GM18511 (cell line): ENCODE results near the gene CSTPP1.
"Not testable (repeated sequence)": the region's sequence is repeated elsewhere in the genome, so short reads cannot be mapped to it uniquely, and the experiment has no call there.

Experiments used
- ATAC-seq: cut with Tn5 transposase; IDR thresholded peaks from one replicate; pipeline ENCODE4 v1.9.1; 2021; ENCODE audit warnings: mild to moderate bottlenecking, moderate library complexity; ENCODE audit not compliant: unreplicated experiment

The CSTPP1 gene

GRCh38 chr11:46984987-46985386, 48.4 kb downstream of the CSTPP1 start:
- ATAC-seq = no peak

GRCh38 chr11:46987183-46987582, 50.6 kb downstream of the CSTPP1 start:
- ATAC-seq = no peak

DNA sequence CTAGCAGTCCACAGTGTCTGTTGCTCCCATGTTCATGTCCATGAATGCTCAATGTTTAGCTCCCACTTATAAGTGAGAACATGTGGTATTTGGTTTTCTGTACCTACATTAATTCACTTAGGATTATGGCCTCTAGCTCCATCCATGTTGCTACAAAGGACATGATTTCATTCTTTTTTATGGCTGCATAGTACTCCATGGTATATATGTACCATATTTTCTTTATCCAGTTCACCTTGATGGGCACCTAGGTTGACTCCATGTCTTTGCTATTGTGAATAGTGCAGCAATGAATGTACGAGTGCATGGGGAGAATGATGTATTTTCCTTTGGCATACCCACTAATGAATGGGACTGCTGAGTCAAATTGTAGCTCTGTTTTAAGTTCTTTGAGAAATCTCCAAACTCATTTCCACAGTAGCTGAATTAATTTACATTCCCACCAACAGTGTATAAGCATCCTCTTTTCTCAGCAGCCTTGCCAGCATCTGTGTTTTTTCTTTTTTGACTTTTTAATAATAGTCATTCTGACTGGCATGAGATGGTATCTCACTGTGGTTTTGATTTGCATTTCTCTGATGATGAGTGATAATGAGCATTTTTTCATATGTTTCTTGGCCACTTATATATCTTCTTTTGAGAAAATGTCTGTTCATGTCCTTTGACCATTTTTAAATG, 53.4 kb downstream of the CSTPP1 start:
- ATAC-seq = not testable (repeated sequence)

DNA sequence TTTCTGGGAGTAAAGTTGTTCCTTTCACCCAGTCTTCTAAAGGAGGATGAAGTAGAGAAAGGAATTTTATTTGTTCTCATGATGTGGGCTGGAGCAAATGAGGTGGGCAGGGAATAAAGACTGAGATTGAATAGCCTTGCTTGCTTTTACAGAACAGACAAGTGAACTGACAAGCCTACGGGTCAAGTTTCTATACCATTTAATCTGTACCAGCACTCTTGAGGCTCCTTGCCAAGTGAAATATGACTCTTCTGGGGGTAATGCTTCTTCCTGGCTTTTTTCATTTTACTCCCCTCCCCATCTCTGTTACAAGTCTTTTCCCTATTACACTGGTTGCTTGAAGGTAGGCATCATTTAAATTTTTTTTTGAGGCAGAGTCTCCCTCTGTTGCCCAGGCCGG, 54.8 kb downstream of the CSTPP1 start:
- no peak for ATAC-seq

DNA sequence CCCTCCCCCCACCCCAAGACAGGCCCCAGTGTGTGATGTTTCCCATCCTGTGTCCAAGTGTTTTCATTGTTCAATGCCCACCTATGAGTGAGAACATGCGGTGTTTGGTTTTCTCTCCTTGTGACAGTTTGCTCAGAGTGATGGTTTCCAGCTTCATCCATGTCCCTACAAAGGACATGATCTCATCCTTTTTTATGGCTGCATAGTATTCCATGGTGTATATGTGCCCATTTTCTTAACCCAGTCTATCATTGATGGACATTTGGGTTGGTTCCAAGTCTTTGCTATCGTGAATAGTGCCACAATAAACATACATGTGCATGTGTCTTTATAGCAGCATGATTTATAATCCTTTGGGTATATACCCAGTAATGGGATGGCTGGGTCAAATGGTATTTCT, 55.8 kb downstream of the CSTPP1 start:
- not testable (repeated sequence) for ATAC-seq

DNA sequence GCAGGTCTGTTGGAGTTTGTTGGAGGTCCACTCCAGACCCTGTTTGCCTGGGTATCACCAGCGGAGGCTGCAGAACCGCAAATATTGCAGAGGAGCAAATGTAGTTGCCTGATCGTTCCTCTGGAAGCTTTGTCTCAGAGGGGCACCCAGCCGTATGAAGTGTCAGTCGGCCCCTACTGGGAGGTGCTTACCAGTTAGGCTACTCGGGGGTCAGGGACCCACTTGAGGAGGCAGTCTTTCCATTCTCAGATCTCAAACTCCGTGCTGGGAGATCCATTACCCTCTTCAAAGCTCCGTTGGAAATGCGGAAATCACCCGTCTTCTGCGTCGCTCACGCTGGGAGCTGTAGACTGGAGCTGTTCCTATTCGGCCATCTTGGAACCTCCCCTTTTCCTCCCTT, 61.2 kb downstream of the CSTPP1 start:
- ATAC-seq = not testable (repeated sequence)

GRCh38 chr11:46999217-46999616, 62.7 kb downstream of the CSTPP1 start:
- no peak for ATAC-seq

- ATAC-seq = no peak
Observed at GRCh38 chr11:47000033-47000432, 63.5 kb downstream of the CSTPP1 start.

GRCh38 chr11:47001781-47002181, 65.2 kb downstream of the CSTPP1 start:
- no peak for ATAC-seq

GRCh38 chr11:47002390-47002789, 65.8 kb downstream of the CSTPP1 start:
- ATAC-seq = no peak

DNA sequence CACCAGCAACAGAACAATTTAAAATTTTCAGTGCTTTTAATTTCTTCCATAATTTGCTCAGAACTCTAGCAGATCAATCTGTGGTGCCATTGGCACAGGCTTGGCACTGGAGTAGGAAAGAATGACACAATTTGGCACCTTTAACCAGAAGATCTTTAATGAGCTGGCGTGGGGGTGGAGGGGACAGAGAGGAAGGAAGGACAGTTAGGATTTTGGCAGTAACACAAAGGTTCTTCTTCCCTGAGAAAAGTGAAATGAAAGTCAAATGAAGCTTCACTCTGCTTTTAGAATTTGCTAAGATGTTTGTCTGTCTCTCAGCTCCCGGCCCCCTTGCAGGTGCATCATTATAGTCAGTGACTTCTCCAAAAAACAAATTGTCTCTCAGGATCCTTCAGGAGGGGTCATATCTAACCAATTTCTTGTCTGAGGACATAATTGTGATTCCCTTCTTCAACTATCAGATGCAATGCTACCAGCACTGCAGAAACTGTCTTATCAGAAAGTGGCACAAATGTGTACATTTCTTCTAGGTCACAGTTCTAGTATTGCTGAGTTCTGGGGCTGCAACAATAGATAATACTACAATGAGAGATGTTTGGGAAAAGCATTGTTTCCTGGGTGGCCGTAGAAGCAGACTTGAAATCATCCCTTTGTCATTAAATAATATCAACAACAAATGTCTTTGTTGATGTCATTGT, 66.8 kb downstream of the CSTPP1 start:
- no peak for ATAC-seq

GRCh38 chr11:47004595-47005033, 68.1 kb downstream of the CSTPP1 start:
- ATAC-seq = peak; percentile 48

GRCh38 chr11:47005441-47005840, 68.9 kb downstream of the CSTPP1 start:
- no peak for ATAC-seq

DNA sequence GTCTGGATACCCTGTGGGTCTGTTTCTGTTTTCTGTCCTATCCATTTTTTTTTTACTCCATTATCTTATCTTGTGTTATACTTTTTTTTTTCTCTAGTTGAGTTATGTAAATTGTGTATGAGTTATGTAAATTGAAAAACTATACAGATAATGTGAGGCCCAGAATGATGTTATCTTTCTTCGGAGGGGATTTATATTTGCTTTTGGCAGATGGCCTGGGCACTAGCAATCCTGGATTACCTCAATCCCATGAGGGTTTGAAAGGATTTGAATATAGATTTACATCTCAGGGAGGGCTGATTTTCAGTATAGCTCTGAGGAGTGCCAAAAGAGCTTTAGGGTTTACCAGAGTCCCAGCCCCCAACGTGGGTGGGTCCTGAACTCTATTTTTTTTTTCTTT, 71.0 kb downstream of the CSTPP1 start:
- no peak for ATAC-seq

DNA sequence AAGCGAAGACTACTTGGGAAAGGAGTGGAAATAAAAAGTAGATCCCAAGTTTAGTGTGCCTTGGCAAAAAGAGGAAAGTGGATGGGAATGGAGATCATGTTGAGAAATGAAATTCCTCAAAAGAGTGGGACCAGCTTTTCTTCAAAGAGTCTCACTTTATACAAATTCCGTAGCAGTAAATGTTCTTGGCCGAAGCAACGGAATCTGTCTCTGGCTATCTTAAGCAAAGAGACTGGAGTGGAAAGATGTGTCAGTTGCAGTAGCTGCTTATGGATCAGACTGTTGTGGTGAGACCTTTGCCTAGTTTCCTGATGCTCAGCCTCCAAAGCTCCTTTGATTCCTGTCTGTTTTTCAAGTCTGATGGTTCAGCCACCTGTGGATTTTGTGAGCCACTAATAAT, 73.6 kb downstream of the CSTPP1 start:
- ATAC-seq = no peak

DNA sequence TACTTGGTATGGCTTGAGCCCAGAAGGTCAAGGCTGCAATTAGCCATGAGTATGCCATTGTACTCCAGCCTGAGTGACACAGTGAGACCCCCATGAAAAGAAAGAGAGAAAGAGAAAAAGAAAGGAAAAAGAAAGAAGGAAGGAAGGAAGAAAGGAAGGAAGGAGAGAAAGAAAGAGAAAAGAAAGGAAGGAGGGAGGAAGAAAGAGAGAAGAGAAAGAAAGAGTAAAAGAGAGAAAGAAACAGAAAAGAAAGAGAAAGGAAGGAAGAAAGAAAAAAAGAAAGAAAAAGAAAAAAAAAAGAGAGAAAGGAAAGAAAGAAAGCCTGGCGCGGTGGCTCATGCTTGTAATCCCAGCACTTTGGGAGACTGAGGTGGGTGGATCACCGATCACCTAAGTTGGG, 77.5 kb downstream of the CSTPP1 start:
- no peak for ATAC-seq

- ATAC-seq = no peak
Observed at GRCh38 chr11:47018637-47019036, 82.1 kb downstream of the CSTPP1 start.

DNA sequence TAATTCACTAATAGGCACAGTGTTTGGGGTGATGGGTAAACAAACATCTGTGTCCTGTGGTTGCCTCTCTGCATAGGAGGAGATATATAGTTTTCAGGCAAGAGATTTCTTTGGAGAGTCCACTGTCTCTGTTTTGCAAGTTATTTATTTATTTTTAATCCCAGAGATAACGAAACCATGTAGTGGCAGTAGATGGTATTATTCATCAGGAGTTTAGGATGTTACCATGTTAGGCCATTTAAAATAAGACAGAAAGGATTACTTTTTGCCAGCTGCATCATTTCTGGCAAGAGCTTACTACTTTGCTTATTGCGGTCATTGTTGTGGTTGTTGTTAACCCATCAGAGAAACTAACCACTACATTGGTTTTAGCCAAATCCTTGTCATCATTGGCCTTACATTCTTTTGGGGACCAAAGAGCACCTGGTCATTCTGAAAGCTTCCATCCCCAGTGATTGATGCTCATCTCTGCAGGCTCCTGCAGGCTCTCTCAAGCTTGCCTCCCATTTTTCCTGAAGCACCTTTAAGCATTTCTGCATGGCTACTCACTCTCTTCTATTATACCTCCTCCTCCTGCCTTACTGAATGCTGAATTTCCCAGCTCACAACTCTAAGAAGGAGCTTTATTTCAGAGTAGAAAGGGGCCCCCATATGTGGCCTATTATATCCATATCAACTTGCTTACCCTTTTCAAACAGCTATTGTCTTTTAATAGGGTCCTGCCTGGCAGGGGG, 84.4 kb downstream of the CSTPP1 start:
- ATAC-seq = no peak

DNA sequence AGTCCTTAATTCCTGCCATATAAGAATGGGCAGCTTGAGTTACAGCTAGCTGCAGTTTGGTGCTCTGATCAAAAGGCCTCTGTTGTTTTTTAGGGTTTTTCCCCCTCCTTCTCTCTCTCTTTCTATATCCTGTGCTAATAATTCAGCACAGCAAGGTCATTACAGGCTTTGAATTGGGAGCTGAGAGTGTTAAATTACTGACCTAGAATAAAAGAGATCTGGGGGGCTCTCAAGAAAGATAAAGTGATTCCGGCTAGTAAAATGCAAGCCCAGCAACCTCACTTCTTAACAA, 84.9 kb downstream of the CSTPP1 start:
- ATAC-seq = no peak

GRCh38 chr11:47021965-47022364, 85.4 kb downstream of the CSTPP1 start:
- no peak for ATAC-seq

GRCh38 chr11:47028195-47029093, 91.9 kb downstream of the CSTPP1 start:
- ATAC-seq = no peak
